HepG2 (cell line): ENCODE measurements around the gene NPHP4.

ENCODE experiments used
- CAMTA2 ChIP-seq: sonication (generic); formaldehyde crosslinking; IDR thresholded peaks from 2 replicates; pipeline ENCODE4 v1.4.0; 2020; ENCODE audit warnings: mild to moderate bottlenecking, missing genetic modification reagents, borderline replicate concordance
- CTCF ChIP-seq: sonication (generic); formaldehyde crosslinking; IDR thresholded peaks from 2 replicates; pipeline ENCODE4 v1.5.0; 2020; ENCODE audit warnings: mild to moderate bottlenecking, missing genetic modification reagents, moderate library complexity
- EZH2 ChIP-seq: conservative IDR thresholded peaks from 2 replicates; pipeline ENCODE4 v1.6.1; 2012; ENCODE audit warnings: mild to moderate bottlenecking, low read depth, low read length, moderate library complexity
- GMEB1 ChIP-seq: sonication (generic); formaldehyde crosslinking; IDR thresholded peaks from 2 replicates; pipeline ENCODE4 v1.5.1; 2020; ENCODE audit warnings: missing genetic modification reagents, mild to moderate bottlenecking, borderline replicate concordance

GRCh38 chr1:5978452-5978851 is 13.8 kb downstream of the NPHP4 start:
- TF ChIP-seq CAMTA2 (CRISPR knock-in tag) (no peak), CTCF (CRISPR knock-in tag) (no peak), EZH2 (no peak), GMEB1 (CRISPR knock-in tag) (no peak)
